IMR-90 (cell line): Measurements from ENCODE around the gene PPP1R1A. TPM values are rescaled to one million over a fixed set of nuclear protein-coding genes. Genes with fewer than 3 reads are reported as not detected.

ENCODE experiments used
- ATAC-seq: fragments of 200-7000 bp; cut with Tn5 transposase; 2 replicates; pipeline ENCODE4 v1.9.1; 2020; ENCODE audit warnings: low read depth, mild to moderate bottlenecking, moderate library complexity
- BruUV-seq: library from RNA; stranded (reverse); fragments of 400-500 nt; replicated peaks from 2 replicates; lab custom pipeline; 2021; lab: Mats Ljungman, UMichigan
- CTCF ChIA-PET: fragments of 300-600 bp; formaldehyde crosslinking; extraction: SDS; loops from one replicate; lab custom pipeline; 2021; ENCODE audit warnings: antibody characterized with exemption; lab: Yijun Ruan, JAX
- POLR2A ChIA-PET: fragments of 300-600 bp; sonication (Branson Sonifier 250); formaldehyde crosslinking; loops from one replicate; lab custom pipeline; 2022; ENCODE audit warnings: antibody characterized with exemption; ENCODE audit not compliant: unreplicated experiment; lab: Charles Lee
- DNase-seq: peaks from one replicate; pipeline ENCODE4 v3.0.0; 2013
- H2AFZ ChIP-seq: replicated peaks from 2 replicates; pipeline ENCODE3; 2013; ENCODE audit warnings: low read length, mild to moderate bottlenecking; ENCODE audit not compliant: poor library complexity
- H2AK5ac ChIP-seq: 2 replicates; pipeline ENCODE4 v1.6.1; 2013; ENCODE audit warnings: low read depth, low read length, inconsistent platforms
- H2AK9ac ChIP-seq: replicated peaks from 2 replicates; pipeline ENCODE3; 2013; ENCODE audit warnings: mild to moderate bottlenecking, low read depth, low read length, moderate library complexity; ENCODE audit not compliant: poor library complexity
- H2BK120ac ChIP-seq: 2 replicates; pipeline ENCODE4 v1.6.1; 2013; ENCODE audit warnings: low read depth, low read length, inconsistent platforms
- H2BK15ac ChIP-seq: 3 replicates; pipeline ENCODE4 v1.6.1; 2013; ENCODE audit warnings: low read depth, low read length, inconsistent platforms
- H2BK20ac ChIP-seq: 2 replicates; pipeline ENCODE4 v1.6.1; 2013; ENCODE audit warnings: low read depth, mild to moderate bottlenecking, inconsistent platforms, low read length, moderate library complexity
- H2BK5ac ChIP-seq: 2 replicates; pipeline ENCODE4 v1.6.1; 2013; ENCODE audit warnings: mild to moderate bottlenecking, low read depth, low read length, inconsistent platforms; ENCODE audit not compliant: poor library complexity, severe bottlenecking
- H3K14ac ChIP-seq: replicated peaks from 2 replicates; pipeline ENCODE4 v1.6.1; 2013; ENCODE audit warnings: low read depth, low read length, inconsistent platforms
- H3K18ac ChIP-seq: 2 replicates; pipeline ENCODE4 v1.6.1; 2013; ENCODE audit warnings: low read depth, low read length, control low read depth
- H3K23ac ChIP-seq: 2 replicates; pipeline ENCODE4 v1.6.1; 2013; ENCODE audit warnings: low read depth, low read length, inconsistent platforms
- H3K27ac ChIP-seq: 2 replicates; pipeline ENCODE4 v1.5.1; 2013; ENCODE audit warnings: mild to moderate bottlenecking, control low read depth, low read length; ENCODE audit not compliant: insufficient read depth
- H3K27me3 ChIP-seq: 2 replicates; pipeline ENCODE4 v1.6.1; 2013; ENCODE audit warnings: low read length; ENCODE audit not compliant: control insufficient read depth, insufficient read depth
- H3K36me3 ChIP-seq: 2 replicates; pipeline ENCODE4 v1.6.1; 2013; ENCODE audit warnings: low read length, mixed read lengths; ENCODE audit not compliant: control insufficient read depth, insufficient read depth
- H3K4ac ChIP-seq: 2 replicates; pipeline ENCODE4 v1.6.1; 2013; ENCODE audit warnings: low read depth, low read length, inconsistent platforms
- H3K4me1 ChIP-seq: 2 replicates; pipeline ENCODE4 v1.6.1; 2013; ENCODE audit warnings: low read length, mixed read lengths; ENCODE audit not compliant: control insufficient read depth, insufficient read depth
- H3K4me2 ChIP-seq: 2 replicates; pipeline ENCODE4 v1.6.1; 2013; ENCODE audit warnings: low read depth, mild to moderate bottlenecking, control low read depth, low read length, moderate library complexity
- H3K4me3 ChIP-seq: 2 replicates; pipeline ENCODE4 v1.5.1; 2013; ENCODE audit warnings: low read depth, mild to moderate bottlenecking, control low read depth, low read length, moderate library complexity; ENCODE audit not compliant: insufficient read depth
- H3K56ac ChIP-seq: 2 replicates; pipeline ENCODE4 v1.6.1; 2013; ENCODE audit warnings: low read length, inconsistent platforms; ENCODE audit not compliant: insufficient read depth; ENCODE audit errors: extremely low read depth
- H3K79me1 ChIP-seq, 2 experiments: 2 replicates each; pipeline ENCODE4 v1.6.1; 2013; ENCODE audit warnings: low read length in 2 of 2, inconsistent platforms in 1 of 2, low read depth in 1 of 2
- H3K9ac ChIP-seq: 2 replicates; pipeline ENCODE4 v1.6.1; 2013; ENCODE audit warnings: low read depth, low read length, control low read depth
- H3K9me1 ChIP-seq: 2 replicates; pipeline ENCODE4 v1.6.1; 2013; ENCODE audit warnings: low read length, inconsistent platforms; ENCODE audit not compliant: insufficient read depth
- H3K9me3 ChIP-seq: 2 replicates; pipeline ENCODE4 v1.6.1; 2013; ENCODE audit warnings: low read length; ENCODE audit not compliant: control insufficient read depth, insufficient read depth
- H4K20me1 ChIP-seq: 2 replicates; pipeline ENCODE4 v1.6.1; 2013; ENCODE audit warnings: low read length, inconsistent platforms; ENCODE audit not compliant: insufficient read depth
- H4K5ac ChIP-seq: 2 replicates; pipeline ENCODE4 v1.6.1; 2013; ENCODE audit warnings: mild to moderate bottlenecking, low read depth, low read length, control low read depth
- H4K8ac ChIP-seq, 2 experiments: 2 replicates each; pipeline ENCODE4 v1.6.1; 2013; ENCODE audit warnings: low read depth in 2 of 2, low read length in 2 of 2, control low read depth in 1 of 2, inconsistent platforms in 1 of 2
- H4K91ac ChIP-seq: 2 replicates; pipeline ENCODE4 v1.6.1; 2013; ENCODE audit warnings: low read depth, low read length, inconsistent platforms; ENCODE audit not compliant: insufficient read depth
- NFE2L2 ChIP-seq: fragments of 150-350 bp; IDR thresholded peaks from 2 replicates; pipeline ENCODE4 v1.6.1; 2016; ENCODE audit warnings: low read depth, mild to moderate bottlenecking, low read length
- RAD21 ChIP-seq: IDR thresholded peaks from 2 replicates; pipeline ENCODE4 v1.6.1; 2012; ENCODE audit warnings: low read length, improper control_type of control experiment
- RFX5 ChIP-seq: IDR thresholded peaks from 2 replicates; pipeline ENCODE4 v1.8.0; 2012; ENCODE audit warnings: low read depth, mild to moderate bottlenecking, low read length, moderate library complexity
- WGBS, 2 experiments: methylation state at CpG; one replicate each; pipeline versions ENCODE4 v1.1.5 to v1.1.7; 2013; ENCODE audit warnings: missing lambda C conversion rate in 2 of 2; ENCODE audit not compliant: insufficient read length in 1 of 2; ENCODE audit errors: extremely low coverage in 2 of 2; 5-methylcytosine and 5-hydroxymethylcytosine counted together
- dilution Hi-C: fragments of 300-500 bp; cut with HindIII; formaldehyde crosslinking; loops from one replicate; pipeline ENCODE4 v1.14.3; 2018; ENCODE audit warnings: low sequenced_read_pairs; ENCODE audit not compliant: unreplicated experiment
- in situ Hi-C: fragments of 300-500 bp; cut with MboI; formaldehyde crosslinking; loops from 3 replicates; pipeline ENCODE4 v1.14.3; 2019; ENCODE audit warnings: low sequenced_read_pairs, inconsistent platforms, mixed read lengths
- intact Hi-C: fragments of 100-400 bp; cut with micrococcal nuclease; formaldehyde crosslinking; loops from 2 replicates; pipeline ENCODE4 v1.10.0; 2022
- polyA plus RNA-seq, 3 experiments: library from polyadenylated mRNA; depleted of rRNA; stranded (reverse); fragments of >200 nt; gene quantifications; 2 replicates each; pipeline ENCODE4 v1.2.3, GENCODE V29; 2012; ENCODE audit warnings: low replicate concordance in 1 of 3
- total RNA-seq: library from RNA; depleted of rRNA; stranded (reverse); fragments of >200 nt; gene quantifications from 2 replicates; pipeline ENCODE4 v1.2.3, GENCODE V29; 2012

PPP1R1A gene
- total and polyA plus RNA-seq, 2 of the 4 experiments (the other 2 are of a cell fraction): not detected

GRCh38 chr12:54624315-54625279, 36.1 kb upstream of the PPP1R1A start:
- CTCF ChIA-PET: no interaction called here
- no peak overlapping the region for H2BK20ac ChIP-seq
- intact Hi-C loops: no loop called here

More at GRCh38 chr12:54624315-54625279, 36.1 kb upstream of the PPP1R1A start:
- H2AK9ac ChIP-seq: no peak overlapping the region
- H4K8ac ChIP-seq: no peak overlapping the region
- H2AK5ac ChIP-seq: no peak overlapping the region
- no peak overlapping the region for H3K4ac ChIP-seq
- no peaks in the 10 kb centered on the region for H3K4me1 ChIP-seq
- no TSS peak for BruUV-seq
- WGBS, 2 experiments: no CpG with 5 or more reads among the region's 5 CpGs
- no peak overlapping the region for H3K4me2 ChIP-seq
- no peaks in the 10 kb centered on the region for H3K9me3 ChIP-seq
- H3K27me3 ChIP-seq: no peaks in the 10 kb centered on the region
- no peak overlapping the region for H2BK120ac ChIP-seq
- H3K36me3 ChIP-seq: no peaks in the 10 kb centered on the region
- H2BK15ac ChIP-seq: no peak overlapping the region
- dilution Hi-C loops (no loop called here), in situ Hi-C loops (no loop called here)
- no peak overlapping the region for H3K23ac ChIP-seq
- no peak overlapping the region for H2AFZ ChIP-seq
- H3K79me1 ChIP-seq: no peaks in the 10 kb centered on the region
- no peak overlapping the region for H3K27ac ChIP-seq
- no peak overlapping the region for H3K14ac ChIP-seq
- POLR2A ChIA-PET: no interaction called here
- H3K18ac ChIP-seq: no peak overlapping the region
- H3K56ac ChIP-seq: no peak overlapping the region
- H4K91ac ChIP-seq: no peak overlapping the region
- H3K9me1 ChIP-seq: no peaks in the 10 kb centered on the region
- no peak overlapping the region for H4K5ac ChIP-seq
- no peak overlapping the region for H3K9ac ChIP-seq
- H4K20me1 ChIP-seq: no peaks in the 10 kb centered on the region
- no peak overlapping the region for H3K4me3 ChIP-seq
- ATAC-seq: no peak
- TF ChIP-seq RFX5: no peak
- no peak for TF ChIP-seq NFE2L2
- TF ChIP-seq RAD21: no peak
- DNase-seq: no peak
- no peak overlapping the region for H2BK5ac ChIP-seq
